ENCODE data around the gene MAPK14.

GRCh38 chr6:36142971-36143838 is 115.6 kb downstream of the MAPK14 start:
- TF ChIP-seq REST (IDR thresholded peaks at IDR 0.05) (no peak), CTCF (IDR thresholded peaks at IDR 0.05; ENCODE audit: low read depth, low read length, missing input control) (no peak), ZBTB33 (IDR thresholded peaks at IDR 0.05) (no peak), HNF4A (conservative IDR thresholded peaks at IDR 0.05) (no peak), TAF1 (conservative IDR thresholded peaks at IDR 0.05) (no peak), MAX (IDR thresholded peaks at IDR 0.05) (no peak), ATF3 (IDR thresholded peaks at IDR 0.05) (no peak), GABPA (IDR thresholded peaks at IDR 0.05 in 1 of 2, conservative IDR thresholded peaks at IDR 0.05 in 1 of 2) (no peak), RAD21 (IDR thresholded peaks at IDR 0.05) (no peak), FOXA1 (IDR thresholded peaks at IDR 0.05) (no peak), SP1 (IDR thresholded peaks at IDR 0.05) (no peak), RXRA (IDR thresholded peaks at IDR 0.05) (no peak), NR2F2 (IDR thresholded peaks at IDR 0.05) (no peak)
